Ovary (tissue), 9 donors: Measurements from ENCODE around the gene CRACDL. TPM values are rescaled to one million over a fixed set of nuclear protein-coding genes. Genes with fewer than 3 reads are reported as not detected.
A peak's percentile ranks its signal among the peaks of the same experiment; 100 is the strongest.

Source experiments
- DNase-seq, 5 donors: peaks; one replicate each; pipeline ENCODE4 v3.0.0-alpha.2; 2019 to 2020
- H3K27ac ChIP-seq, 2 donors: fragments of 200-600 bp; one replicate each; pipeline versions ENCODE4 v1.5.1 to v1.8.0; 2019 to 2022
- H3K27me3 ChIP-seq: fragments of 200-600 bp; one replicate; pipeline ENCODE4 v1.8.0; 2022
- H3K36me3 ChIP-seq: fragments of 200-600 bp; sonication (generic); one replicate; pipeline ENCODE4 v1.5.1; 2019
- H3K4me1 ChIP-seq: one replicate; pipeline ENCODE4 v1.8.1; 2013; ENCODE audit warnings: mild to moderate bottlenecking, moderate library complexity; ENCODE audit not compliant: insufficient read depth
- H3K4me3 ChIP-seq: fragments of 200-600 bp; sonication (generic); one replicate; pipeline ENCODE4 v1.5.1; 2017
- H3K9me3 ChIP-seq, 2 donors: fragments of 200-600 bp in 1 of 2; sonication (generic) in 1 of 2; one replicate each; pipeline versions ENCODE4 v1.5.1 to v1.8.1; 2013 to 2019; ENCODE audit warnings: mild to moderate bottlenecking in 1 of 2, moderate library complexity in 1 of 2
- CTCF ChIP-seq, 3 donors: fragments of 450-650 bp in 2 of 3; fragments of 200-600 bp in 1 of 3; IDR thresholded peaks; one replicate each; pipeline versions ENCODE4 v1.5.1 to v1.8.0; 2016 to 2022; ENCODE audit warnings: antibody characterized with exemption in 3 of 3, mild to moderate bottlenecking in 1 of 3
- EP300 ChIP-seq: sonication (generic); formaldehyde crosslinking; IDR thresholded peaks from one replicate; pipeline ENCODE4 v1.6.1; 2017; ENCODE audit warnings: antibody characterized with exemption
- POLR2A ChIP-seq: fragments of 450-650 bp; IDR thresholded peaks from one replicate; pipeline ENCODE4 v1.6.1; 2017; ENCODE audit warnings: antibody characterized with exemption, mild to moderate bottlenecking, moderate library complexity
- WGBS, 3 donors: extraction: QIAGEN DNeasy Blood & Tissue Kit in 1 of 3; methylation state at CpG; one replicate each; pipeline versions ENCODE4 v1.1.5 to v1.1.7; 2013 to 2017; 5-methylcytosine and 5-hydroxymethylcytosine counted together
- intact Hi-C, 4 donors: fragments of 100-400 bp; cut with DNase I; formaldehyde crosslinking; loops; one replicate each; pipeline versions ENCODE4 v1.11.0 to v1.15.1; 2022 to 2023
- polyA plus RNA-seq, 2 donors: library from polyadenylated mRNA; stranded (reverse); fragments of 200-250 nt in 1 of 2; fragments of 350-450 nt in 1 of 2; fragmentation: Illumina TruSeq in 1 of 2; extraction: RNeasy Lipid Tissue Mini Kit (QIAGEN cat#74804) in 1 of 2; gene quantifications; one replicate each; pipeline ENCODE4 v1.2.3, GENCODE V29; 2013 to 2014
- total RNA-seq, 7 donors: library from RNA; depleted of rRNA in 2 of 7; stranded (reverse); fragments of >200 nt in 2 of 7; fragmentation: NEBNext Ultra II Directional in 3 of 7; extraction: Animal tissue kit (Norgen Biotek cat#: 25700) in 3 of 7; gene quantifications; one replicate each; pipeline versions ENCODE4 v1.1.0 to v1.2.4, GENCODE V29; 2016 to 2023
- donor health status: DM: no; HTN: no; CAD: no; lungs with moderate emphysema.
- donor health status: DM: no; HTN: no; CAD: no.
- donor health status: Bipolar disorder and iron deficiency.
- donor health status: DM: yes; HTN: yes; CAD: no.
- donor health status: DM: no; HTN: no; CAD: no.
- donor health status: DM: yes; HTN: yes; CAD: no.

The CRACDL gene
- total and polyA plus RNA-seq, 9 donors, result 1.2 to 22.4 (median 2.7) TPM

- intact Hi-C loops, result no loop called here
- no peak for DNase-seq
- 90 to 94% (median 93%) methylated on average over 10 of the region's 10 CpGs for whole genome bisulfite sequencing, 3 donors
These were observed 25.5 kb downstream of the CRACDL start for GRCh38 chr2:98910349-98911125.

GRCh38 chr2:98909317-98910211 lies 26.5 kb downstream of the CRACDL start:
- Histone ChIP-seq H3K4me1 (peaks cover 3% of the 10 kb centered on the region), H3K36me3 (no peaks in the 10 kb centered on the region), H3K9me3 (no peaks in the 10 kb centered on the region), H3K27me3 (no peaks in the 10 kb centered on the region), H3K4me3 (no peak overlapping the region), H3K27ac (no peak overlapping the region)
- intact Hi-C loops, result no loop called here
- TF ChIP-seq CTCF (IDR thresholded peaks at IDR 0.05) (no peak), POLR2A (no peak), EP300 (no peak)
- WGBS, 3 donors, result 10 to 16% (median 13%) methylated on average over 19 of the region's 19 CpGs
- peak in 4 of 5 donors; percentile 29 to 48 (median 40) for DNase-seq

More at GRCh38 chr2:98910349-98911125, 25.5 kb downstream of the CRACDL start:
- H3K9me3 ChIP-seq, result no peaks in the 10 kb centered on the region
- TF ChIP-seq POLR2A (no peak), EP300 (no peak), CTCF (IDR thresholded peaks at IDR 0.05) (no peak)
- no peak overlapping the region for H3K27ac ChIP-seq
- H3K36me3 ChIP-seq, result no peaks in the 10 kb centered on the region
- H3K4me3 ChIP-seq, result no peak overlapping the region
- no peaks in the 10 kb centered on the region for H3K27me3 ChIP-seq
- H3K4me1 ChIP-seq, result peaks cover 3% of the 10 kb centered on the region

- DNase-seq, result no peak
- Histone ChIP-seq H3K4me1 (peaks cover 3% of the 10 kb centered on the region), H3K27ac (no peak overlapping the region), H3K27me3 (no peaks in the 10 kb centered on the region), H3K9me3 (no peaks in the 10 kb centered on the region), H3K4me3 (no peak overlapping the region), H3K36me3 (no peaks in the 10 kb centered on the region)
- no peak for TF ChIP-seq EP300
- TF ChIP-seq POLR2A, result no peak
- TF ChIP-seq CTCF (IDR thresholded peaks at IDR 0.05), result no peak
- WGBS, 3 donors, result 43 to 49% (median 49%) methylated on average over 4 of the region's 4 CpGs
- intact Hi-C loops, result no loop called here
These were observed 27.1 kb downstream of the CRACDL start for GRCh38 chr2:98908931-98909316.

- H3K27me3 ChIP-seq, result no peaks in the 10 kb centered on the region
- TF ChIP-seq CTCF (IDR thresholded peaks at IDR 0.05) (no peak), POLR2A (no peak), EP300 (no peak)
- no peaks in the 10 kb centered on the region for H3K9me3 ChIP-seq
- H3K36me3 ChIP-seq, result no peaks in the 10 kb centered on the region
- H3K4me1 ChIP-seq, result peaks cover 3% of the 10 kb centered on the region
- no peak overlapping the region for H3K4me3 ChIP-seq
- 80 to 82% (median 81%) methylated on average over 11 of the region's 11 CpGs for WGBS, 3 donors
- intact Hi-C loops, result no loop called here
- no peak overlapping the region for H3K27ac ChIP-seq
- no peak for DNase-seq
These were observed 27.8 kb downstream of the CRACDL start for GRCh38 chr2:98907966-98908905.
